Astrocyte (in vitro differentiated cells and primary cell): ENCODE measurements around the gene TMEM165. TPM values are rescaled to one million over a fixed set of nuclear protein-coding genes. Genes with fewer than 3 reads are reported as not detected.

Source experiments
- DNase-seq: peaks from one replicate; pipeline ENCODE4 v3.0.0-alpha.2; 2010; ENCODE audit warnings: low read depth
- FAIRE-seq: peaks from 2 replicates; lab custom pipeline; 2011; peaks lifted over from hg19 to GRCh38; lab: Jason Lieb, UNC
- H2AFZ ChIP-seq: 2 replicates; pipeline ENCODE4 v1.6.0; 2012; ENCODE audit warnings: low read depth, low read length, inconsistent platforms
- H3K27ac ChIP-seq: 2 replicates; pipeline ENCODE4 v1.5.1; 2011; ENCODE audit warnings: low read depth, low read length, inconsistent platforms
- H3K27me3 ChIP-seq: 2 replicates; pipeline ENCODE4 v1.6.0; 2011; ENCODE audit warnings: low read length, inconsistent platforms; ENCODE audit not compliant: insufficient read depth
- H3K36me3 ChIP-seq: 2 replicates; pipeline ENCODE4 v1.5.1; 2011; ENCODE audit warnings: low read length, inconsistent platforms; ENCODE audit not compliant: insufficient read depth
- H3K4me1 ChIP-seq: 2 replicates; pipeline ENCODE4 v1.5.1; 2011; ENCODE audit warnings: low read length, inconsistent platforms; ENCODE audit not compliant: insufficient read depth
- H3K4me2 ChIP-seq: 2 replicates; pipeline ENCODE4 v1.6.0; 2012; ENCODE audit warnings: low read length, inconsistent platforms
- H3K4me3 ChIP-seq: 2 replicates; pipeline ENCODE4 v1.5.1; 2011; ENCODE audit warnings: low read depth, mild to moderate bottlenecking, low read length, inconsistent platforms; ENCODE audit not compliant: insufficient read depth
- H3K79me2 ChIP-seq: 2 replicates; pipeline ENCODE4 v1.6.0; 2012; ENCODE audit warnings: mild to moderate bottlenecking, low read length, inconsistent platforms; ENCODE audit not compliant: insufficient read depth
- H3K9ac ChIP-seq: 2 replicates; pipeline ENCODE4 v1.6.0; 2012; ENCODE audit warnings: mild to moderate bottlenecking, low read length, inconsistent platforms
- H3K9me3 ChIP-seq: 2 replicates; pipeline ENCODE4 v1.5.1; 2012; ENCODE audit warnings: low read depth, mild to moderate bottlenecking, low read length, inconsistent platforms; ENCODE audit not compliant: insufficient read depth
- H4K20me1 ChIP-seq: 2 replicates; pipeline ENCODE4 v1.6.0; 2012; ENCODE audit warnings: low read length, inconsistent platforms; ENCODE audit not compliant: insufficient read depth
- H3K27ac Mint-ChIP-seq: one replicate; pipeline ENCODE4 v1.8.0; 2021; ENCODE audit warnings: mild to moderate bottlenecking, mixed read lengths; ENCODE audit not compliant: unreplicated experiment
- H3K27me3 Mint-ChIP-seq: one replicate; pipeline ENCODE4 v1.8.0; 2021; ENCODE audit warnings: low read depth, mixed read lengths; ENCODE audit not compliant: unreplicated experiment
- H3K36me3 Mint-ChIP-seq: one replicate; pipeline ENCODE4 v1.8.0; 2021; ENCODE audit warnings: low read depth, mixed read lengths; ENCODE audit not compliant: unreplicated experiment
- H3K4me1 Mint-ChIP-seq: one replicate; pipeline ENCODE4 v1.8.0; 2021; ENCODE audit warnings: low read depth, mixed read lengths; ENCODE audit not compliant: unreplicated experiment
- H3K4me3 Mint-ChIP-seq: one replicate; pipeline ENCODE4 v1.8.0; 2021; ENCODE audit warnings: mild to moderate bottlenecking, moderate library complexity, mixed read lengths; ENCODE audit not compliant: unreplicated experiment
- H3K9me3 Mint-ChIP-seq: one replicate; pipeline ENCODE4 v1.8.0; 2021; ENCODE audit warnings: mild to moderate bottlenecking, mixed read lengths; ENCODE audit not compliant: unreplicated experiment
- EZH2 ChIP-seq: IDR thresholded peaks from 2 replicates; pipeline ENCODE4 v1.6.1; 2012; ENCODE audit warnings: mild to moderate bottlenecking, low read length, inconsistent platforms; ENCODE audit not compliant: insufficient read depth
- total RNA-seq: library from RNA; stranded (reverse); gene quantifications from 2 replicates; pipeline ENCODE4 v1.2.1, GENCODE V29; 2021
- TF ChIP-seq, protein P1 (sequence below): IDR thresholded peaks from 2 replicates; pipeline ENCODE4 v1.5.1; 2011; ENCODE audit warnings: low read depth, mild to moderate bottlenecking, inconsistent platforms, low read length, moderate library complexity; ENCODE audit not compliant: insufficient read depth

TMEM165 gene
- total RNA-seq, 1 donor from 2014 or later, result 130 TPM

- H3K27ac ChIP-seq, result no peak overlapping the region
- H3K4me2 ChIP-seq, result no peak overlapping the region
- H3K9me3 Mint-ChIP-seq, result no peaks in the 10 kb centered on the region
- FAIRE-seq (no peak), DNase-seq (no peak)
- no peak for TF ChIP-seq EZH2
- TF ChIP-seq, protein P1, sequence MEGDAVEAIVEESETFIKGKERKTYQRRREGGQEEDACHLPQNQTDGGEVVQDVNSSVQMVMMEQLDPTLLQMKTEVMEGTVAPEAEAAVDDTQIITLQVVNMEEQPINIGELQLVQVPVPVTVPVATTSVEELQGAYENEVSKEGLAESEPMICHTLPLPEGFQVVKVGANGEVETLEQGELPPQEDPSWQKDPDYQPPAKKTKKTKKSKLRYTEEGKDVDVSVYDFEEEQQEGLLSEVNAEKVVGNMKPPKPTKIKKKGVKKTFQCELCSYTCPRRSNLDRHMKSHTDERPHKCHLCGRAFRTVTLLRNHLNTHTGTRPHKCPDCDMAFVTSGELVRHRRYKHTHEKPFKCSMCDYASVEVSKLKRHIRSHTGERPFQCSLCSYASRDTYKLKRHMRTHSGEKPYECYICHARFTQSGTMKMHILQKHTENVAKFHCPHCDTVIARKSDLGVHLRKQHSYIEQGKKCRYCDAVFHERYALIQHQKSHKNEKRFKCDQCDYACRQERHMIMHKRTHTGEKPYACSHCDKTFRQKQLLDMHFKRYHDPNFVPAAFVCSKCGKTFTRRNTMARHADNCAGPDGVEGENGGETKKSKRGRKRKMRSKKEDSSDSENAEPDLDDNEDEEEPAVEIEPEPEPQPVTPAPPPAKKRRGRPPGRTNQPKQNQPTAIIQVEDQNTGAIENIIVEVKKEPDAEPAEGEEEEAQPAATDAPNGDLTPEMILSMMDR, result no peak
- H3K4me1 Mint-ChIP-seq, result peaks cover 11% of the 10 kb centered on the region
- peaks cover 23% of the 10 kb centered on the region for H3K36me3 Mint-ChIP-seq
- no peak overlapping the region for H3K9ac ChIP-seq
- H3K27me3 Mint-ChIP-seq, result no peaks in the 10 kb centered on the region
- no peaks in the 10 kb centered on the region for H4K20me1 ChIP-seq
- H3K4me1 ChIP-seq, result peaks cover 25% of the 10 kb centered on the region
- no peak overlapping the region for H2AFZ ChIP-seq
- H3K9me3 ChIP-seq, result no peaks in the 10 kb centered on the region
- no peaks in the 10 kb centered on the region for H3K79me2 ChIP-seq
- peak overlapping the region; percentile 20 for H3K27ac Mint-ChIP-seq
- no peak overlapping the region for H3K4me3 Mint-ChIP-seq
- no peak overlapping the region for H3K4me3 ChIP-seq
- H3K27me3 ChIP-seq, result no peaks in the 10 kb centered on the region
- H3K36me3 ChIP-seq, result no peaks in the 10 kb centered on the region
These were observed 41.1 kb upstream of the TMEM165 start for GRCh38 chr4:55354648-55355047.

DNA sequence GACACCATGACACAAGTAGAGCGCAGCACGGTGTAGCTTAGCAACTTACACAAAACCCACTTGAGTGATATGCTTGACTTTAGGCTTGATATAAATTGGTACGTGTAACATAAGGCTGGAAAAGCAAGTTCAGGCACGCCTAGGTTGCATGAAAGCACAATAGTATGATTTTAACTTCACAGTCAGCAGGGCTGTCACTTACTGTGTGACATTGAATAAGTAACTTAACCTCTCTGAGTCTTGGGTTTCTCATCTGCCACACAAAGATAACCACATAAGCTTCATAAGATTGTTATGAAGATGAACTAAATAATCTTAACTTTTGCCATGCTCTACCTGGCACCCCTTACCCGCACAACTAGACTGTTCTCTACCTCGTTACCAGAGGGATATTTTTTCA lies 40.2 kb upstream of the TMEM165 start:
- peaks cover 25% of the 10 kb centered on the region for H3K4me1 ChIP-seq
- H3K9ac ChIP-seq, result no peak overlapping the region
- no peaks in the 10 kb centered on the region for H3K9me3 Mint-ChIP-seq
- no peak overlapping the region for H2AFZ ChIP-seq
- FAIRE-seq (no peak), DNase-seq (no peak)
- H3K4me3 Mint-ChIP-seq, result no peak overlapping the region
- H3K36me3 ChIP-seq, result no peaks in the 10 kb centered on the region
- TF ChIP-seq, protein P1, result no peak
- no peak for TF ChIP-seq EZH2
- H3K27ac Mint-ChIP-seq, result no peak overlapping the region
- no peaks in the 10 kb centered on the region for H3K79me2 ChIP-seq
- H3K4me1 Mint-ChIP-seq, result peaks cover 11% of the 10 kb centered on the region
- H4K20me1 ChIP-seq, result no peaks in the 10 kb centered on the region
- peaks cover 23% of the 10 kb centered on the region for H3K36me3 Mint-ChIP-seq
- no peaks in the 10 kb centered on the region for H3K27me3 ChIP-seq
- no peaks in the 10 kb centered on the region for H3K27me3 Mint-ChIP-seq
- H3K27ac ChIP-seq, result no peak overlapping the region
- H3K4me3 ChIP-seq, result no peak overlapping the region
- H3K4me2 ChIP-seq, result no peak overlapping the region
- H3K9me3 ChIP-seq, result no peaks in the 10 kb centered on the region

GRCh38 chr4:55356991-55357461 lies 38.7 kb upstream of the TMEM165 start:
- Mint-ChIP-seq H3K9me3 (no peaks in the 10 kb centered on the region), H3K27me3 (no peaks in the 10 kb centered on the region), H3K4me1 (peaks cover 11% of the 10 kb centered on the region), H3K4me3 (no peak overlapping the region), H3K27ac (peak overlapping the region; percentile 56), H3K36me3 (peaks cover 20% of the 10 kb centered on the region)
- no peaks in the 10 kb centered on the region for H4K20me1 ChIP-seq
- TF ChIP-seq, protein P1, result no peak
- no peak for TF ChIP-seq EZH2
- H3K9me3 ChIP-seq, result no peaks in the 10 kb centered on the region
- no peaks in the 10 kb centered on the region for H3K79me2 ChIP-seq
- FAIRE-seq, result no peak
- H3K27ac ChIP-seq, result no peak overlapping the region
- peak; percentile 38 for DNase-seq
- H2AFZ ChIP-seq, result no peak overlapping the region
- peaks cover 25% of the 10 kb centered on the region for H3K4me1 ChIP-seq
- H3K4me3 ChIP-seq, result no peak overlapping the region
- no peak overlapping the region for H3K9ac ChIP-seq
- H3K36me3 ChIP-seq, result no peaks in the 10 kb centered on the region
- peak overlapping the region; percentile 33 for H3K4me2 ChIP-seq
- H3K27me3 ChIP-seq, result no peaks in the 10 kb centered on the region
